ENCODE results near the gene DNAH6.

DNAH6 gene

GRCh38 chr2:84836215-84836614 is 319.9 kb downstream of the DNAH6 start:
- DNase-seq (ENCODE audit: low read depth, low spot score), result no peak

GRCh38 chr2:84838434-84839145 is 322.3 kb downstream of the DNAH6 start:
- DNase-seq (ENCODE audit: low read depth, low spot score), result no peak

GRCh38 chr2:84839851-84840250 is 323.6 kb downstream of the DNAH6 start:
- no peak for DNase-seq (ENCODE audit: low read depth, low spot score)

DNA sequence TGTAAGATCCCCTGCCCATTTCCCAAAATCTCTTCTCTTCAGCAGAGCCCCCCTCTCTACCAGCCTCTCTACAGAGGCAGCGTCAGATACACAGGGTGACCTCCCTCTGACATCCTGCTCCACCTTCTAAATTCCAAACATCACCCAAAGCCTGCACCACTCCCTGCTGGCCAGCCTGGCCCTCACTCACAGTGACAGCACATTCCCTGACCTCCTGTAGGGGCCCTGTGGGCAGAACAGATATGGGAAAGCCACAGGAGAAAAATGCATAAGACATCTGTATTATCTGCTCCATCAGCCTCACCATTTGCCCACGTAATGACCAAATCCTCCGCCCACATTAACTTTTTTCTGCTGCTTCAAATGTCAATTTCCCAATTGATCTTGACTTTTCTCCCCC is 324.0 kb downstream of the DNAH6 start:
- no peak for DNase-seq (ENCODE audit: low read depth, low spot score)

GRCh38 chr2:84841577-84841976 is 325.3 kb downstream of the DNAH6 start:
- DNase-seq (ENCODE audit: low read depth, low spot score), result no peak

DNA sequence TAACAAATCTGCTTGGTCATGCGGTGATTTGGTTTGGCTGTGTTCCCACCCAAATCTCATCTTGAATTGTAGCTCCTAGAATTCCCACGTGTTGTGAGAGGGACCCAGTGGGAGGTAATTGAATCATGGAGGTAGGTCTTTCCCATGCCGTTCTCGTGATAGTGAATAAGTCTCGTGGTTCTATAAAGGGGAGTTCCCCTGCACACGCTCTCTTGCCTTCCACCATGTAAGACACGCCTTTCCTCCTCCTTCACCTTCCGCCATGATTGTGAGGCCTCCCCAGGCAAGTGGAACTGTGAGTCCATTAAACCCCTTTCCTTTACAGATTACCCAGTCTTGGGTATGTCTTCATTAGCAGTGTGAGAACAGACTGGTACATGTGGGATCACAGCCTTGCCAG is 327.8 kb downstream of the DNAH6 start:
- no peak for DNase-seq (ENCODE audit: low read depth, low spot score)

DNA sequence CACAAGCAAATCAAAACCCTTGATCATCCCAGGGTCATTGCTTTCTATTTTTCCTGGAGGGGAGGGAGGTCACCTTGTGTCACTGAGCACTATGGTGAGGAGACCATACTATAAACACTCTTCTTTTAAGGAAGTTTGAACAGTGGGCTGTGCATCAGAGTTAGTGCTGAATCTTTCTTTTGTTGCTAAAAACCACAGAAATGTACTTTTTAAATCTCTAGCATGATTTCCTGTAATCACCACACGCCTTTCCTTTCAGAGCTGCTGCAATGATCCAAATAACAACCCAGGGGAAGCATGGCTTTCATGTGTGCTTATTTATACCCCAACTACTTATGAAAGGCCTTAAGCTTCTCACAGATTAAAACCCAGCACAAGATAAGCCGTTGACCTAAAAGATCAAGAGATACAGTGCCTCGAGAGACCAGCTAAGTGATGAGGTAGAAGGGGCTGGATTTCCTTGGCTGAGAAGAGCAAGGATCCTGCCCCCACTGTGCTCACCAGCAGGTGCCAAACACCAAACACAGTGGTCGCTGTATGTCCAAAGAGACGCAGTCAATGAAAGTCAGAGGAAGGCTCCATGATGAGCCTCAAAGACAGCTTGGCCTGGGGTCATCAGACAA is 329.9 kb downstream of the DNAH6 start:
- DNase-seq (ENCODE audit: low read depth, low spot score), result no peak

DNA sequence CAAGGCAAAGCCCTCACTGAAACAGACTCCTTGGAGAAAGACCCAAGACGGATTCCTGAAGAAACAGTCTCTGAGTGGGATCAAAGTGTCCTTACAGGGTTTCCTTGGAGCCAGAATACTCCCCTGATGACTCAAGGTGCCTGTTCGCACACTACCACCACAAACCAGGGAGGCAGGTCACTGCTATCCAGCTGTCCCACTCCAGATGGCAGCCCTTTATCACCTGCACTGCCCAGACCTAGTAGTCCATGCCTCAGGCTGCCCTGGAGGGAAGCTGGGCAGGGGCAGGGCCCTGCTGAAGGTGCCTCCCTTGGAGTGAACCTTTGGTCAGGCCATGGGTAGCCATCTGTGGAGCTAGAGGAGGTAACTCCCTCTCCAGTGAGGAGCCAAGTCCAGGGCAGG is 330.4 kb downstream of the DNAH6 start:
- no peak for DNase-seq (ENCODE audit: low read depth, low spot score)

DNA sequence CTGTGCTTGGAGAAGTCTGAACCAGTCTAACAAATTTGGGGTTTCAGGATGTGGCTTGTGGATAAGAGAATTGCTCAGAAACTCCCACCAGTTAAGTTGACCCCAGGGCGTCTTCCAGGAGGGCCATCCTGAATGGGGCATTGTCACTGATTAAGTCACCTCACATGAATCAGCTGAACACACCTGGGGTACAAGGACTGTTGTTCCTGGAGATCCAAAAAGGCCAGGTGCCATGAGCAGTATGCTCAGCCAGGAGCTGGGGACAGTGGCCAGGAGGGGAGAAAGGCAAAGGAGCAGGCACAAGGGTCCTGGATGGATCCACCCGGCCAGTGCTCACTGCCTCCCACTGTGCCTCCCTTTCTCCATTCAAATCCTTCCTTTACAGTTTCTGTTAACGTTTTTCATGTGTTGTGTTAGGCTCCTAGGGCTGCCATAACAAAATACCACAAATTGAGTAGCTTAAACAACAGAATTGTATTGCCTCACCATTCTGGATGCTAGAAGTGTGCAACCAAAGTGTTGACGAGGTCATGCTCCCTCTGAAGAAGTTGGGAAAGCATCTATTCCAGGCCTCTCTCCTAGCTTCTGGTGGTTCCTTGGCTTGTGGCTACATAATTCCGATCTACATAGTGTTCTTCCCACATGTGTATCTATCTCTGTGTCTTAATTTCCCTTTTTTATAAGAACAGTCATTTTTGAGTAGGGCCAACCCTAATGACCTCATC is 331.2 kb downstream of the DNAH6 start:
- no peak for DNase-seq (ENCODE audit: low read depth, low spot score)

DNA sequence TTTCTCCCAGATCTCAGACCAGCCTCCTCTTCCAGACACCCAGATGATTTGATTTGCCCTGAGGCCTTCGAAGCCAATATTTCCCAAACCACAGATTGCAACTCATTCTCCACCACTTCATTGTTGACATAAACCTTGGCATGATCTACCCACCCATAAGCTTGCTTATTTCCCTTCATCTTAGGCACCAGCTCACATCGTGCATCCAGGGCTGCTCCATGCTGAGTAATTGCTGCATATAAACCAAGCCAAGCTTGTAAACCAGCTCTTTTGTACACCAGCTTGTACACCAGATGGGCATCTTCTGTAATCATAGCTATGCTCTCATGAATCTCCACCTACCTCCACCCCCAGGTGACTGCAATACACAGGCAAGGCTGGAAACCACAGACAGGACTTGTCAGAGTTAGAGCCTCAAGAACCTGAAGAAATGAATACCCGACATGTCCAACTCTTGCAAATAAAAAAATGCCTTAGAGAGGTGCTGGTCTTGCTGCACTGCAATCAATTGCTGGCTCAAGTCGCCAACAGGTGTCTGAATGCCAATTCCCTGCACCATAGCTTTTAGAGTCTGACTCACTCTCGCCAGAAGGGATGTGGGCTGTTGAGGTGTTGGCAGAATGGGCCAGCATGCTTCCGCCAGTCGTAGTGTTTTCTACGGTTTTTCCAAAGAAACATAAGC is 333.1 kb downstream of the DNAH6 start:
- no peak for DNase-seq (ENCODE audit: low read depth, low spot score)

DNA sequence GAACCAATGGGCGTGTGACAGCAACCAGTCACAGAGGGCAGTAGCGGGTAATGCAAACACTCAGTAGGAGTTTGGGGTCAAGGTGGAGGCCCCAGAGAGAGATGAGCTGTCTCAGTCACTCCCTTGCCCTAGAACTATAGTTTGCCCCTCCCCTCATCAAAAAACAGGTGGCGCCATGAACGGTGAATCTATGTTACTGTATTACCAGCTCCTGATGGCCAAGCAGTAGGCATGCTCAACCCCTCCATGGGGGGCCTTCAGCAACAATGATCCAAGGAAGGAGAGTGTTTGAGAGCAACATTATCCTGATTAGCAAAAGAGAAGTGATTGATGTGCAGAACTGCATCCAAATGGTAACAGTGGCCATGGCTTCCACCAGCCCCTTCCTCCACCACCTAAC is 334.2 kb downstream of the DNAH6 start:
- no peak for DNase-seq (ENCODE audit: low read depth, low spot score)

DNA sequence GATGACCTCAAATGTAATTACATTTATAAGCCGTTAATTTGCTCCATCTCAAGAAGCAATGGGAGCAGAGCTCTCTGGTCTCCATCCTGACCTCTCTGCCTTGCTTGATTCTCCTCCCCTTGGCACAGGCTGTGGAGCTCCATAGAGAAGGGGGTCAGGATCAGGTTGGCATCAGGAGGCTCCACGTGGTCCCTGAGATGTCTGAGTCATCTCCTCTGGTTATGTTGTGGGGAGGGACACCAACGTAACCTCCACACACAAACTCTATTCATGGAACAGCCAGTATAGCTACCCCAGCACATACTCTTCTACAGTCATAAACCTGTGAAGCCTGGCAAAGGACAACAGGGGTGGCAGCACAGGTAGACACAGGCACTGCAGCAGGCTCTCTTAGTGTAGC is 335.6 kb downstream of the DNAH6 start:
- DNase-seq (ENCODE audit: low read depth, low spot score), result no peak

DNA sequence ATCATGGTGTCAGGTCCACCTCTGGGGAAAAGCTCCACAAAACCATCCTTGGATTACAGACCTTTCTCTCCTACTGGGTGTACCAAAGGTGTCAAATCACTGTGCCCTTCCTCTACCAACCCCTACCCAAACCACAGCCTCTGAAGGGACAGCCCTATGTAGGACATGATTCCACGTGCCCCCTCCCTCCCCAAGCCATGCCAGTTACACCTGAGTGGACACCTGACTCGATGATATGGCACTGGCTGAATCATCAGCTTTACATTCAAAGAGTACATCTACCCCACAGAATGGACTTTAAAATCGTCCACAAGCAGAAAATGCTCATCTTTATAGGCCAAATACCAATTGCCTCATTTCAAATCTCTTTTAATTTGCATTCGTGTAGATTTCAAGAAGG is 338.6 kb downstream of the DNAH6 start:
- no peak for DNase-seq (ENCODE audit: low read depth, low spot score)

DNA sequence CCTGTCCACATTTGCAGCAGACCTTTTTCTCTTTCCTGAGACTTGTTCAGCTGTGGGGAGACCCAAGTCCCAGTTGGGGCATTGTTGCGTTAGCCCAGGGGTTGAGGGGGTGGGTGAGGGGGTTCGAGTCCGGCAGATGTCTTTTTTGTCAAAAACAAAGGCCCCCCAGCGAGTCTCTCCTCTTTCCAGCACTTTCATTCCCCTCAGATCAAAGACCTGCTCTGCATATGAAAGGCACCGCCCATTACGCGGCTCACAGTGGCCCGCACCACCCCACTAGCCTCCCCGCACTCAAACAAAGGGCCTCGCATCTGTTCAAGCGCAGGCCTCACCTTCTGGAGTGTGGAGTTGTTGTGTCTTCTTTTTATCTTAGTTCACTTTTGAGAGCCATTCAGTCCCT is 339.4 kb downstream of the DNAH6 start:
- no peak for DNase-seq (ENCODE audit: low read depth, low spot score)

- no peak for DNase-seq (ENCODE audit: low read depth, low spot score)
Measured at GRCh38 chr2:84856787-84857186, 340.5 kb downstream of the DNAH6 start.

DNA sequence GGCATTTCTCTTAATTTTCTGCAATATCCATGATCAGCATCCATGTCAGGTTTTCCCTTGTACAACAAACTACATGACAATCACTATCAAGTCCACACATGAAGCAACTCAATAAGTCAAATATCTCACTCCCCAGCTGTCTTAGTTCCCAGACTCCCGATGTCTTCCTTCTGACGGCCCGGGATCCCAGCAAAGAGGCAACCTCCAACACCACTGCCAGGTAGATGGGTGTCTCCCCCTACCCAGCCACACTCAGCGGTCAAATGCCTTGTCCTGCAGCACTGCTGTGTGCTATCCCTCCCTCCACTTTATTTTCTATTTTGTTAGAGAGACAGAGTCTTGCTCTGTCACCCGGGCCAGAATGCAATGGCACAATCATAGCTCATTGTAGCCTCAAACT is 341.3 kb downstream of the DNAH6 start:
- no peak for DNase-seq (ENCODE audit: low read depth, low spot score)

- DNase-seq (ENCODE audit: low read depth, low spot score), result no peak
Measured at GRCh38 chr2:84858123-84858522, 341.8 kb downstream of the DNAH6 start.

- DNase-seq (ENCODE audit: low read depth, low spot score), result no peak
Measured at GRCh38 chr2:84858937-84859336, 342.6 kb downstream of the DNAH6 start.

DNA sequence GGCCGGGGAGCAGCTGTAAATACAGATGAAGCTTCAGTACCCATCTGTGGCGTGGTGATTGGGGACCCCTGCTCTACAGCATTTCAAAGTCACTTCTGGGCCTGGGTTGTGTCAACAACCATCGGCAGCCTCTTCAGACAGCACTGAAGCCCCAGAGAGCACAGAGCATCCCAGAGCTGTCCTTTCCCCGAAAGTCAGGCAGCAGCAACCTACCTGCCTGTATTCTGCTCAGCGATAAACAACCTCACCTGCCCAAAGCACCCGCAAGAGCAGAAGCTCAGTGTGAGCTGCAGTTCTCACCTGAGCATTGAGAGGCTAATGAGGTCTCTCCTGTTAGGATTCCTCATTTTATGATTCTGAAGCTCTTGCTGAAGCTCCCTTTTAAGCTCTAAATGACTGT is 345.2 kb downstream of the DNAH6 start:
- no peak for DNase-seq (ENCODE audit: low read depth, low spot score)

GRCh38 chr2:84862006-84862405 is 345.7 kb downstream of the DNAH6 start:
- no peak for DNase-seq (ENCODE audit: low read depth, low spot score)

GRCh38 chr2:84865181-84865783 is 349.0 kb downstream of the DNAH6 start:
- no peak for DNase-seq (ENCODE audit: low read depth, low spot score)

GRCh38 chr2:84866122-84866521 is 349.8 kb downstream of the DNAH6 start:
- DNase-seq (ENCODE audit: low read depth, low spot score), result no peak
